Measurements from ENCODE around the gene SLAMF1.

SLAMF1 gene

GRCh38 chr1:160622501-160623226 lies 24.2 kb downstream of the SLAMF1 start:
- no peaks in the 10 kb centered on the region for H3K36me3 ChIP-seq (ENCODE audit: control insufficient read depth in 2 of 2, insufficient read depth in 2 of 2, low read length in 2 of 2)
- no peaks in the 10 kb centered on the region for H3K27me3 ChIP-seq (ENCODE audit: control insufficient read depth in 1 of 2, insufficient read depth in 2 of 2, low read length in 2 of 2)
- H3K9me3 ChIP-seq (ENCODE audit: control insufficient read depth in 2 of 2, low read length in 2 of 2), result no peaks in the 10 kb centered on the region
- no peak overlapping the region for H3K9ac ChIP-seq (ENCODE audit: low read length in 2 of 2)
- no peaks in the 10 kb centered on the region for H3K4me1 ChIP-seq (ENCODE audit: control insufficient read depth, insufficient read depth, low read length)
- no peak overlapping the region for H3K4me3 ChIP-seq (ENCODE audit: low read length in 2 of 2)
- H3K27ac ChIP-seq (ENCODE audit: low read length), result no peak overlapping the region

GRCh38 chr1:160621633-160622413 lies 25.0 kb downstream of the SLAMF1 start:
- Histone ChIP-seq H3K27ac (ENCODE audit: low read length) (no peak overlapping the region), H3K4me1 (ENCODE audit: control insufficient read depth, insufficient read depth, low read length) (no peaks in the 10 kb centered on the region), H3K9ac (ENCODE audit: low read length in 2 of 2) (no peak overlapping the region)

GRCh38 chr1:160620942-160621632 lies 25.8 kb downstream of the SLAMF1 start:
- Histone ChIP-seq H3K9me3 (ENCODE audit: control insufficient read depth in 2 of 2, low read length in 2 of 2) (no peaks in the 10 kb centered on the region), H3K27me3 (ENCODE audit: control insufficient read depth in 1 of 2, insufficient read depth in 2 of 2, low read length in 2 of 2) (no peaks in the 10 kb centered on the region), H3K9ac (ENCODE audit: low read length in 2 of 2) (no peak overlapping the region), H3K4me1 (ENCODE audit: control insufficient read depth, insufficient read depth, low read length) (no peaks in the 10 kb centered on the region), H3K4me3 (ENCODE audit: low read length in 2 of 2) (no peak overlapping the region), H3K36me3 (ENCODE audit: control insufficient read depth in 2 of 2, insufficient read depth in 2 of 2, low read length in 2 of 2) (no peaks in the 10 kb centered on the region), H3K27ac (ENCODE audit: low read length) (no peak overlapping the region)

More at GRCh38 chr1:160621633-160622413, 25.0 kb downstream of the SLAMF1 start:
- no peaks in the 10 kb centered on the region for H3K27me3 ChIP-seq (ENCODE audit: control insufficient read depth in 1 of 2, insufficient read depth in 2 of 2, low read length in 2 of 2)
- no peak overlapping the region for H3K4me3 ChIP-seq (ENCODE audit: low read length in 2 of 2)
- no peaks in the 10 kb centered on the region for H3K36me3 ChIP-seq (ENCODE audit: control insufficient read depth in 2 of 2, insufficient read depth in 2 of 2, low read length in 2 of 2)
- H3K9me3 ChIP-seq (ENCODE audit: control insufficient read depth in 2 of 2, low read length in 2 of 2), result no peaks in the 10 kb centered on the region

- H3K9me3 ChIP-seq (ENCODE audit: control insufficient read depth in 2 of 2, low read length in 2 of 2), result no peaks in the 10 kb centered on the region
- H3K27ac ChIP-seq (ENCODE audit: low read length), result no peak overlapping the region
- no peaks in the 10 kb centered on the region for H3K36me3 ChIP-seq (ENCODE audit: control insufficient read depth in 2 of 2, insufficient read depth in 2 of 2, low read length in 2 of 2)
- no peak overlapping the region for H3K4me3 ChIP-seq (ENCODE audit: low read length in 2 of 2)
- no peak overlapping the region for H3K9ac ChIP-seq (ENCODE audit: low read length in 2 of 2)
- H3K27me3 ChIP-seq (ENCODE audit: control insufficient read depth in 1 of 2, insufficient read depth in 2 of 2, low read length in 2 of 2), result no peaks in the 10 kb centered on the region
- no peaks in the 10 kb centered on the region for H3K4me1 ChIP-seq (ENCODE audit: control insufficient read depth, insufficient read depth, low read length)
These were observed 27.0 kb downstream of the SLAMF1 start for GRCh38 chr1:160619742-160620277.

- Histone ChIP-seq H3K36me3 (ENCODE audit: control insufficient read depth in 2 of 2, insufficient read depth in 2 of 2, low read length in 2 of 2) (no peaks in the 10 kb centered on the region), H3K4me3 (ENCODE audit: low read length in 2 of 2) (no peak overlapping the region), H3K27ac (ENCODE audit: low read length) (no peak overlapping the region), H3K9ac (ENCODE audit: low read length in 2 of 2) (no peak overlapping the region), H3K9me3 (ENCODE audit: control insufficient read depth in 2 of 2, low read length in 2 of 2) (no peaks in the 10 kb centered on the region), H3K27me3 (ENCODE audit: control insufficient read depth in 1 of 2, insufficient read depth in 2 of 2, low read length in 2 of 2) (no peaks in the 10 kb centered on the region), H3K4me1 (ENCODE audit: control insufficient read depth, insufficient read depth, low read length) (no peaks in the 10 kb centered on the region)
These were observed 28.0 kb downstream of the SLAMF1 start for GRCh38 chr1:160618763-160619274.

- Histone ChIP-seq H3K27ac (ENCODE audit: low read length) (no peak overlapping the region), H3K9ac (ENCODE audit: low read length in 2 of 2) (no peak overlapping the region), H3K27me3 (ENCODE audit: control insufficient read depth in 1 of 2, insufficient read depth in 2 of 2, low read length in 2 of 2) (no peaks in the 10 kb centered on the region), H3K4me1 (ENCODE audit: control insufficient read depth, insufficient read depth, low read length) (no peaks in the 10 kb centered on the region), H3K4me3 (ENCODE audit: low read length in 2 of 2) (no peak overlapping the region), H3K36me3 (ENCODE audit: control insufficient read depth in 2 of 2, insufficient read depth in 2 of 2, low read length in 2 of 2) (no peaks in the 10 kb centered on the region), H3K9me3 (ENCODE audit: control insufficient read depth in 2 of 2, low read length in 2 of 2) (no peaks in the 10 kb centered on the region)
These were observed 28.5 kb downstream of the SLAMF1 start for GRCh38 chr1:160618327-160618726.

GRCh38 chr1:160615660-160616059 lies 31.2 kb downstream of the SLAMF1 start:
- Histone ChIP-seq H3K9me3 (ENCODE audit: control insufficient read depth in 2 of 2, low read length in 2 of 2) (no peaks in the 10 kb centered on the region), H3K9ac (ENCODE audit: low read length in 2 of 2) (no peak overlapping the region), H3K36me3 (ENCODE audit: control insufficient read depth in 2 of 2, insufficient read depth in 2 of 2, low read length in 2 of 2) (no peaks in the 10 kb centered on the region), H3K27me3 (ENCODE audit: control insufficient read depth in 1 of 2, insufficient read depth in 2 of 2, low read length in 2 of 2) (peaks cover 0 to 4% of the 10 kb centered on the region in 2 donors), H3K4me1 (ENCODE audit: control insufficient read depth, insufficient read depth, low read length) (no peaks in the 10 kb centered on the region), H3K27ac (ENCODE audit: low read length) (no peak overlapping the region), H3K4me3 (ENCODE audit: low read length in 2 of 2) (no peak overlapping the region)

GRCh38 chr1:160614410-160614809 lies 32.4 kb downstream of the SLAMF1 start:
- Histone ChIP-seq H3K9me3 (ENCODE audit: control insufficient read depth in 2 of 2, low read length in 2 of 2) (no peaks in the 10 kb centered on the region), H3K27me3 (ENCODE audit: control insufficient read depth in 1 of 2, insufficient read depth in 2 of 2, low read length in 2 of 2) (peaks cover 0 to 4% of the 10 kb centered on the region in 2 donors), H3K4me1 (ENCODE audit: control insufficient read depth, insufficient read depth, low read length) (no peaks in the 10 kb centered on the region), H3K9ac (ENCODE audit: low read length in 2 of 2) (no peak overlapping the region), H3K4me3 (ENCODE audit: low read length in 2 of 2) (no peak overlapping the region), H3K27ac (ENCODE audit: low read length) (no peak overlapping the region), H3K36me3 (ENCODE audit: control insufficient read depth in 2 of 2, insufficient read depth in 2 of 2, low read length in 2 of 2) (no peaks in the 10 kb centered on the region)

GRCh38 chr1:160612613-160613218 lies 34.1 kb downstream of the SLAMF1 start:
- H3K4me1 ChIP-seq (ENCODE audit: control insufficient read depth, insufficient read depth, low read length), result no peaks in the 10 kb centered on the region
- H3K9me3 ChIP-seq (ENCODE audit: control insufficient read depth in 2 of 2, low read length in 2 of 2), result no peaks in the 10 kb centered on the region
- no peaks in the 10 kb centered on the region for H3K36me3 ChIP-seq (ENCODE audit: control insufficient read depth in 2 of 2, insufficient read depth in 2 of 2, low read length in 2 of 2)
- no peak overlapping the region for H3K4me3 ChIP-seq (ENCODE audit: low read length in 2 of 2)
- peaks cover 0 to 4% of the 10 kb centered on the region in 2 donors for H3K27me3 ChIP-seq (ENCODE audit: control insufficient read depth in 1 of 2, insufficient read depth in 2 of 2, low read length in 2 of 2)
- H3K9ac ChIP-seq (ENCODE audit: low read length in 2 of 2), result no peak overlapping the region
- no peak overlapping the region for H3K27ac ChIP-seq (ENCODE audit: low read length)

GRCh38 chr1:160610569-160611242 lies 36.1 kb downstream of the SLAMF1 start:
- no peaks in the 10 kb centered on the region for H3K9me3 ChIP-seq (ENCODE audit: control insufficient read depth in 2 of 2, low read length in 2 of 2)
- H3K36me3 ChIP-seq (ENCODE audit: control insufficient read depth in 2 of 2, insufficient read depth in 2 of 2, low read length in 2 of 2), result no peaks in the 10 kb centered on the region
- H3K27ac ChIP-seq (ENCODE audit: low read length), result no peak overlapping the region
- no peak overlapping the region for H3K4me3 ChIP-seq (ENCODE audit: low read length in 2 of 2)
- H3K9ac ChIP-seq (ENCODE audit: low read length in 2 of 2), result no peak overlapping the region
- H3K4me1 ChIP-seq (ENCODE audit: control insufficient read depth, insufficient read depth, low read length), result no peaks in the 10 kb centered on the region
- H3K27me3 ChIP-seq (ENCODE audit: control insufficient read depth in 1 of 2, insufficient read depth in 2 of 2, low read length in 2 of 2), result peaks cover 0 to 4% of the 10 kb centered on the region in 2 donors
